GM20000 (cell line): ENCODE measurements around the gene AFF1.

ENCODE experiments used
- DNase-seq: peaks from one replicate; pipeline ENCODE4 v3.0.0; 2012; ENCODE audit warnings: low spot score
- CTCF ChIP-seq: IDR thresholded peaks from 2 replicates; pipeline ENCODE4 v1.5.1; 2012; ENCODE audit warnings: mild to moderate bottlenecking, control low read depth; ENCODE audit errors: extremely low read depth, missing control alignments

Gene AFF1

GRCh38 chr4:87093443-87094123, 158.8 kb downstream of the AFF1 start:
- DNase-seq = peak; percentile 70

GRCh38 chr4:87097075-87097474, 162.3 kb downstream of the AFF1 start:
- TF ChIP-seq CTCF = no peak

More at GRCh38 chr4:87093443-87094123, 158.8 kb downstream of the AFF1 start:
- peak; percentile 62 for TF ChIP-seq CTCF

DNA sequence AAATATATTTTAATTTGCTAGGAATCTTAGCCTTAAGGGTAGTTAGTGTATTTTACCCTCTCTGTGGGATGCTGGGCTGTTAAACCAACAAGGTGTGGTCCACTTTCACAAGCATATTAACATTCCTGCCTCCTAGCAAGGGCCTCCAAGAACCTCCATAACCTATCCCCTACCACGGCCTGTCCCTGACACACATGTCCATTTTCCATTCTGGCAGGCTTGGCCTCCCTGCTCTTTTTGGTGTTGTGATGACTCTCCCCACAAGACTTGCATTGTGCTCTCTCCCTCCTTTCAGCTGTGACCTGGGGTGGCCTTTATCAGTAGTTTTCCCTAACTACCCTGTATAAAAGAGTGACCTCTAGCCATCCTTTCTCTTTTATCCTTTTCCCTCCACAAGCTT, 165.4 kb downstream of the AFF1 start:
- DNase-seq = no peak
- TF ChIP-seq CTCF = no peak

More at GRCh38 chr4:87097075-87097474, 162.3 kb downstream of the AFF1 start:
- DNase-seq = no peak

GRCh38 chr4:87101543-87102199, 166.9 kb downstream of the AFF1 start:
- TF ChIP-seq CTCF = no peak
- no peak for DNase-seq

DNA sequence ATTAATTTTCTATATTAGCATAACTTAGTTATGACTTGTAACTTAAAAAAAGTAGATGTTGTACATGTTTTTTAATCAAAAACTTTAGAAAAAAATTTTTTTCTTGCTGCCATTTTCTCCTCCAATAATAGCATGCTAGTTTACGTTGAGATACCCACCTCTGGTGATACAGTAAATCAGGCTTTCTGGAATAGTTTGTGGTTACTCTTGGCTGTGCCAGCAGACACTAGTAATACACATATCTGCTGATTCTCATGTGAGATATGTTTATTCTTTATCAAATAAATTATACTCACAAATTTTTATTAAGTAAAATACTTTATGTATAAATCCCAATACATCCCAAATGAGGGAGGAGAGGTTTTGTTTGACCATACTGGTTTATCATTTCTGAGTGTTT, 168.3 kb downstream of the AFF1 start:
- DNase-seq = no peak
- TF ChIP-seq CTCF = no peak

GRCh38 chr4:87103691-87104187, 168.9 kb downstream of the AFF1 start:
- no peak for TF ChIP-seq CTCF
- DNase-seq = no peak

- no peak for DNase-seq
- TF ChIP-seq CTCF = no peak
Observed at GRCh38 chr4:87105101-87105845, 170.5 kb downstream of the AFF1 start.
